CD4-positive, alpha-beta memory T cell (primary cell): ENCODE results near the gene GNL3. TPM values are rescaled to one million over a fixed set of nuclear protein-coding genes. Genes with fewer than 3 reads are reported as not detected.

Source experiments
- CTCF ChIA-PET: fragments of 350-600 bp; sonication (Branson Sonifier 250); formaldehyde crosslinking; loops from one replicate; lab custom pipeline; 2021; ENCODE audit warnings: inconsistent platforms; ENCODE audit not compliant: partially characterized antibody; lab: Charles Lee
- POLR2A ChIA-PET: fragments of 350-600 bp; sonication (Branson Sonifier 250); formaldehyde crosslinking; loops from one replicate; lab custom pipeline; 2021; ENCODE audit not compliant: partially characterized antibody; lab: Charles Lee
- DNase-seq, 5 donors: peaks; one replicate each; pipeline versions ENCODE4 v3.0.0 to v3.0.0-alpha.2; 2020 to 2022; ENCODE audit warnings: mixed read lengths in 1 of 5
- H3K27ac ChIP-seq: one replicate; pipeline ENCODE4 v1.7.0; 2013; ENCODE audit warnings: low read depth, low read length
- H3K27me3 ChIP-seq: 2 replicates; pipeline ENCODE4 v1.7.0; 2013; ENCODE audit warnings: mild to moderate bottlenecking, low read length, moderate library complexity; ENCODE audit not compliant: insufficient read depth
- H3K36me3 ChIP-seq: 2 replicates; pipeline ENCODE4 v1.7.0; 2013; ENCODE audit warnings: mild to moderate bottlenecking, low read length, moderate library complexity; ENCODE audit not compliant: insufficient read depth
- H3K4me1 ChIP-seq: 2 replicates; pipeline ENCODE4 v1.7.0; 2013; ENCODE audit warnings: mild to moderate bottlenecking, low read length, moderate library complexity; ENCODE audit not compliant: insufficient read depth
- H3K4me3 ChIP-seq, 2 donors: one replicate each; pipeline ENCODE4 v1.7.0; 2013; ENCODE audit warnings: low read length in 2 of 2, mild to moderate bottlenecking in 1 of 2
- H3K9me3 ChIP-seq, 2 donors: one replicate each; pipeline ENCODE4 v1.7.0; 2013; ENCODE audit warnings: low read length in 2 of 2, control low read depth in 1 of 2; ENCODE audit not compliant: control insufficient read depth in 1 of 2
- H3K27ac Mint-ChIP-seq, 7 donors: one replicate each; pipeline ENCODE4 v1.8.0; 2020 to 2021; ENCODE audit warnings: mixed read lengths in 7 of 7, mild to moderate bottlenecking in 6 of 7, inconsistent platforms in 3 of 7, moderate library complexity in 3 of 7
- H3K27me3 Mint-ChIP-seq, 2 donors: one replicate each; pipeline ENCODE4 v1.8.0; 2020 to 2021; ENCODE audit warnings: mixed read lengths in 2 of 2
- H3K36me3 Mint-ChIP-seq, 2 donors: one replicate each; pipeline ENCODE4 v1.8.0; 2020 to 2021; ENCODE audit warnings: mixed read lengths in 2 of 2, inconsistent platforms in 1 of 2, mild to moderate bottlenecking in 1 of 2
- H3K4me1 Mint-ChIP-seq, 4 donors: one replicate each; pipeline ENCODE4 v1.8.0; 2020 to 2021; ENCODE audit warnings: mixed read lengths in 4 of 4, mild to moderate bottlenecking in 1 of 4
- H3K4me3 Mint-ChIP-seq, 8 donors: one replicate each; pipeline ENCODE4 v1.8.0; 2020 to 2021; ENCODE audit warnings: mixed read lengths in 8 of 8, mild to moderate bottlenecking in 7 of 8, moderate library complexity in 6 of 8, inconsistent platforms in 3 of 8
- H3K9me3 Mint-ChIP-seq, 8 donors: one replicate each; pipeline ENCODE4 v1.8.0; 2020 to 2021; ENCODE audit warnings: mixed read lengths in 8 of 8, mild to moderate bottlenecking in 5 of 8, inconsistent platforms in 3 of 8, moderate library complexity in 1 of 8
- intact Hi-C: fragments of 100-400 bp; cut with micrococcal nuclease; formaldehyde crosslinking; loops from one replicate; pipeline ENCODE4 v1.15.1; 2023
- polyA plus RNA-seq, 2 donors: library from polyadenylated mRNA; unstranded; fragments of 300-500 nt; fragmentation: Illumina TruSeq; gene quantifications; one replicate each; pipeline ENCODE4 v1.2.3, GENCODE V29; 2021
- total RNA-seq, 2 experiments: library from RNA; stranded (reverse); gene quantifications; one replicate each; pipeline ENCODE4 v1.2.3, GENCODE V29; 2021

Gene GNL3
- total and polyA plus RNA-seq, 4 experiments from 2014 or later, result 47.9 to 88.4 (median 75.2) TPM

GRCh38 chr3:52685285-52685708 lies 535 bp upstream of the GNL3 start:
- peaks cover 27 to 50% of the 10 kb centered on the region in 2 donors for H3K36me3 Mint-ChIP-seq
- peak overlapping the region; percentile 93 to 98 (median 95) for H3K27ac Mint-ChIP-seq
- peaks cover 32% of the 10 kb centered on the region for H3K36me3 ChIP-seq
- ChIA-PET CTCF (no interaction called here), POLR2A (interaction anchor here (0.9 to 3.0 kb wide), 5 partner anchors 11 to 56 kb away, joined by 3 to 26 read pairs (median 6); partner anchors contain the start of genes GLT8D1 and SPCS1)
- peak overlapping the region; percentile 73 to 97 (median 92) for H3K4me3 Mint-ChIP-seq
- H3K9me3 ChIP-seq, result no peaks in the 10 kb centered on the region
- no peaks in the 10 kb centered on the region for H3K27me3 Mint-ChIP-seq
- no peaks in the 10 kb centered on the region for H3K27me3 ChIP-seq
- DNase-seq, result peak; percentile 74 to 90 (median 77)
- H3K4me1 Mint-ChIP-seq, result peaks cover 32 to 61% (median 48%) of the 10 kb centered on the region in 4 donors
- H3K27ac ChIP-seq, result peak overlapping the region; percentile 89
- intact Hi-C loops, result loop anchor here (1.0 to 10.0 kb wide), 5 partner anchors 21 to 362 kb away; partner anchors contain the start of genes NISCH, SFMBT1, SPCS1 and TNNC1
- H3K9me3 Mint-ChIP-seq, result no peaks in the 10 kb centered on the region
- peaks cover 50% of the 10 kb centered on the region for H3K4me1 ChIP-seq
- peak overlapping the region; percentile 48 to 96 for H3K4me3 ChIP-seq

GRCh38 chr3:52688266-52688665 lies 2.4 kb downstream of the GNL3 start:
- ChIA-PET POLR2A (interaction anchor here (4.3 kb wide), 1 partner anchor 17 kb away, joined by 24 read pairs; the partner anchor contains the start of genes GLT8D1 and SPCS1), CTCF (no interaction called here)
- no peak for DNase-seq
- peaks cover 36% of the 10 kb centered on the region for H3K4me1 ChIP-seq
- H3K4me1 Mint-ChIP-seq, result peaks cover 17 to 46% (median 31%) of the 10 kb centered on the region in 4 donors
- no peaks in the 10 kb centered on the region for H3K27me3 Mint-ChIP-seq
- intact Hi-C loops, result loop anchor here (5.0 to 10.0 kb wide), 2 partner anchors 151 to 233 kb away; partner anchors contain the start of genes NISCH, TNNC1 and UQCC5
- peak overlapping the region; percentile 89 for H3K27ac ChIP-seq
- H3K27ac Mint-ChIP-seq, result peak overlapping the region; percentile 8 to 95 (median 71)
- H3K4me3 Mint-ChIP-seq, result peak overlapping the region in 2 of 8 donors; percentile 25 to 36
- H3K36me3 ChIP-seq, result peaks cover 57% of the 10 kb centered on the region
- H3K9me3 Mint-ChIP-seq, result no peaks in the 10 kb centered on the region
- no peaks in the 10 kb centered on the region for H3K27me3 ChIP-seq
- H3K9me3 ChIP-seq, result no peaks in the 10 kb centered on the region
- peaks cover 43 to 69% of the 10 kb centered on the region in 2 donors for H3K36me3 Mint-ChIP-seq
- H3K4me3 ChIP-seq, result no peak overlapping the region

- no peaks in the 10 kb centered on the region for H3K27me3 ChIP-seq
- Mint-ChIP-seq H3K4me3 (no peak overlapping the region), H3K27ac (peak overlapping the region in 3 of 7 donors; percentile 35 to 95 (median 68)), H3K9me3 (no peaks in the 10 kb centered on the region), H3K27me3 (no peaks in the 10 kb centered on the region), H3K36me3 (peaks cover 50 to 78% of the 10 kb centered on the region in 2 donors), H3K4me1 (peaks cover 17 to 41% (median 30%) of the 10 kb centered on the region in 4 donors)
- no peaks in the 10 kb centered on the region for H3K9me3 ChIP-seq
- no peak overlapping the region for H3K4me3 ChIP-seq
- CTCF ChIA-PET, result no interaction called here
- H3K36me3 ChIP-seq, result peaks cover 64% of the 10 kb centered on the region
- POLR2A ChIA-PET, result interaction anchor here (4.3 kb wide), 1 partner anchor 17 kb away, joined by 24 read pairs; the partner anchor contains the start of genes GLT8D1 and SPCS1
- intact Hi-C loops, result loop anchor here (5.0 to 10.0 kb wide), 2 partner anchors 152 to 234 kb away; partner anchors contain the start of genes NISCH, TNNC1 and UQCC5
- peak overlapping the region; percentile 89 for H3K27ac ChIP-seq
- H3K4me1 ChIP-seq, result peaks cover 29% of the 10 kb centered on the region
- no peak for DNase-seq
Observed at GRCh38 chr3:52689151-52689550, 3.3 kb downstream of the GNL3 start.

GRCh38 chr3:52690560-52690959 lies 4.7 kb downstream of the GNL3 start:
- no peak for DNase-seq
- H3K4me1 ChIP-seq, result peaks cover 18% of the 10 kb centered on the region
- H3K9me3 ChIP-seq, result no peaks in the 10 kb centered on the region
- H3K27ac Mint-ChIP-seq, result peak overlapping the region in 5 of 7 donors; percentile 2 to 95 (median 48)
- CTCF ChIA-PET, result no interaction called here
- H3K4me3 ChIP-seq, result no peak overlapping the region
- intact Hi-C loops, result no loop called here
- no peak overlapping the region for H3K4me3 Mint-ChIP-seq
- H3K36me3 Mint-ChIP-seq, result peaks cover 50 to 90% of the 10 kb centered on the region in 2 donors
- no peaks in the 10 kb centered on the region for H3K27me3 Mint-ChIP-seq
- H3K27me3 ChIP-seq, result no peaks in the 10 kb centered on the region
- H3K9me3 Mint-ChIP-seq, result no peaks in the 10 kb centered on the region
- H3K27ac ChIP-seq, result no peak overlapping the region
- POLR2A ChIA-PET, result interaction anchor here (0.5 to 4.3 kb wide), 3 partner anchors 14 to 36 kb away, joined by 3 to 24 read pairs (median 4); partner anchors contain the start of genes GLT8D1 and SPCS1
- peaks cover 76% of the 10 kb centered on the region for H3K36me3 ChIP-seq
- H3K4me1 Mint-ChIP-seq, result peaks cover 12 to 29% (median 23%) of the 10 kb centered on the region in 4 donors

- no peaks in the 10 kb centered on the region for H3K4me1 ChIP-seq
- no peaks in the 10 kb centered on the region for H3K9me3 ChIP-seq
- H3K27me3 Mint-ChIP-seq, result no peaks in the 10 kb centered on the region
- H3K4me1 Mint-ChIP-seq, result peaks cover 2 to 19% (median 10%) of the 10 kb centered on the region in 4 donors
- no peak overlapping the region for H3K4me3 Mint-ChIP-seq
- CTCF ChIA-PET, result interaction anchor here (0.9 kb wide), 1 partner anchor 32 kb away, joined by 3 read pairs; no protein-coding TSS in a partner anchor
- H3K27me3 ChIP-seq, result no peaks in the 10 kb centered on the region
- H3K36me3 Mint-ChIP-seq, result peaks cover 58 to 90% of the 10 kb centered on the region in 2 donors
- no peak overlapping the region for H3K27ac ChIP-seq
- intact Hi-C loops, result no loop called here
- H3K4me3 ChIP-seq, result no peak overlapping the region
- DNase-seq, result no peak
- no peaks in the 10 kb centered on the region for H3K9me3 Mint-ChIP-seq
- H3K27ac Mint-ChIP-seq, result peak overlapping the region in 4 of 7 donors; percentile 18 to 71 (median 55)
- POLR2A ChIA-PET, result interaction anchor here (1.4 kb wide), 1 partner anchor 13 kb away, joined by 13 read pairs; the partner anchor contains the start of genes GLT8D1 and SPCS1
- H3K36me3 ChIP-seq, result peaks cover 91% of the 10 kb centered on the region
Observed at GRCh38 chr3:52693071-52693470, 7.2 kb downstream of the GNL3 start.

- H3K9me3 ChIP-seq, result no peaks in the 10 kb centered on the region
- H3K4me1 Mint-ChIP-seq, result peaks cover 2 to 11% (median 7%) of the 10 kb centered on the region in 4 donors
- peaks cover 43 to 79% of the 10 kb centered on the region in 2 donors for H3K36me3 Mint-ChIP-seq
- no peak overlapping the region for H3K4me3 Mint-ChIP-seq
- H3K9me3 Mint-ChIP-seq, result no peaks in the 10 kb centered on the region
- intact Hi-C loops, result no loop called here
- H3K4me1 ChIP-seq, result no peaks in the 10 kb centered on the region
- peaks cover 75% of the 10 kb centered on the region for H3K36me3 ChIP-seq
- H3K27me3 Mint-ChIP-seq, result no peaks in the 10 kb centered on the region
- H3K27ac ChIP-seq, result no peak overlapping the region
- ChIA-PET CTCF (no interaction called here), POLR2A (interaction anchor here (3.0 kb wide), 1 partner anchor 11 kb away, joined by 11 read pairs; the partner anchor contains the start of genes GLT8D1 and SPCS1)
- peak overlapping the region in 1 of 7 donors; percentile 73 for H3K27ac Mint-ChIP-seq
- no peak for DNase-seq
- H3K4me3 ChIP-seq, result no peak overlapping the region
- H3K27me3 ChIP-seq, result no peaks in the 10 kb centered on the region
Observed at GRCh38 chr3:52694528-52695189, 8.8 kb downstream of the GNL3 start.
